NCI-H2107 treated with DMSO at 0.1 percent for 48 hours (cell line): Measurements from ENCODE around the gene SLC17A5.
"Not testable (repeated sequence)": the region's sequence is repeated elsewhere in the genome, so short reads cannot be mapped to it uniquely, and the experiment has no call there.

Source experiments
- DNase-seq: peaks from one replicate; lab custom pipeline; 2025; ENCODE audit not compliant: unreplicated experiment; lab: John Stamatoyannopoulos, UW

SLC17A5 gene

DNA sequence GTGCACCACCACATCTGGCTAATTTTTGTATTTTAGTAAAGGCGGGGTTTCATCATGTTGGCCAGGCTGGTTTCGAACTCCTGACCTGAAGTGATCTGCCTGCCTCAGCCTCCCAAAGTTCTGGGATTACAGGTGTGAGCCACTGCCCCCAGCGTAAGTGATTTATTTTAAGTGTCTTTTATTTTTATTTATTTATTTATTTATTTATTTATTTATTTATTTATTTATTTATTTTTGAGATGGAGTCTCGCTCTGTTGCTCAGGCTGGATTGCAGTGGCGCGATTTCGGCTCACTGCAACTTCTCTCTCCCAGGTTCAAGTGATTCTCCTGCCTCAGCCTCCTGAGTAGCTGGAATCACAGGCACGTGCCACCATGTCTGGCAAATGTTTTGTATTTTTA, 30.3 kb downstream of the SLC17A5 start:
- not testable (repeated sequence) for DNase-seq

DNA sequence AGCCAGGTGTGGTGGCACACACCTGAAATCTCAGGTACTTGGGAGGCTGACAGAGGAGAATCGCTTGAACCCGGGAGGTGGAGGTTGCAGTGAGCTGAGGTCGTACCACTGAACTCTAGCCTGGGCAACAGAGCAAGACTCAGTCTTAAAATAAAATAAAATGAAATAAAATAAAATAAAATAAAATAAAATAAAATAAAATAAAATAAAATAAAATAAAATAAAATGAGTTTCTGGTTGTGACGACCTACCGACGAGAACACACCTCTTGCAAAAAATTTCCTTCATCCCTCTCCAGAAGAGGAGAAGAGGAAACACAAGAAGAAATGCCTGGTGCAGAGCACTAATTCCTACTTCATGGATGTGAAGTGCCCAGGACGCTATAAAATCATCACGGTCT, 35.7 kb downstream of the SLC17A5 start:
- DNase-seq: not testable (repeated sequence)

DNA sequence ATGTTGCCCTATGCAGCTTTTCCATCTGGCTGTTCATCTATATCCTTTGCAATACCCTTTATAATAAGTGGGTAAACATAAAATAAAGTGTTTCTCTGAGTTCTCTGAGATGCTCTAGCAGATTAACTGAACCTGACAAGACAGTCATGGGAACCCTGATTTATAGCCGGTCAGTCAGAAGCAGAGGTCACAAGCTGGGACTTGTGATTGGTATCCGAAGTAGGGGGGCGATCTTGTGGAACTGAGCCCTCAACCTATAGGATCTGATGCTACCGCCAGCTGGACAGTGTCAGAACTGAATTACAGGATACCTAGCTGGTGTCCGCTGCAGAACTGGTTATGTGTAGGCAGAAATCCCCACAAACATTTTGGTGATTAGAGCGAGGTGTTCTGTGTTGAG, 39.0 kb downstream of the SLC17A5 start:
- DNase-seq: no peak

DNA sequence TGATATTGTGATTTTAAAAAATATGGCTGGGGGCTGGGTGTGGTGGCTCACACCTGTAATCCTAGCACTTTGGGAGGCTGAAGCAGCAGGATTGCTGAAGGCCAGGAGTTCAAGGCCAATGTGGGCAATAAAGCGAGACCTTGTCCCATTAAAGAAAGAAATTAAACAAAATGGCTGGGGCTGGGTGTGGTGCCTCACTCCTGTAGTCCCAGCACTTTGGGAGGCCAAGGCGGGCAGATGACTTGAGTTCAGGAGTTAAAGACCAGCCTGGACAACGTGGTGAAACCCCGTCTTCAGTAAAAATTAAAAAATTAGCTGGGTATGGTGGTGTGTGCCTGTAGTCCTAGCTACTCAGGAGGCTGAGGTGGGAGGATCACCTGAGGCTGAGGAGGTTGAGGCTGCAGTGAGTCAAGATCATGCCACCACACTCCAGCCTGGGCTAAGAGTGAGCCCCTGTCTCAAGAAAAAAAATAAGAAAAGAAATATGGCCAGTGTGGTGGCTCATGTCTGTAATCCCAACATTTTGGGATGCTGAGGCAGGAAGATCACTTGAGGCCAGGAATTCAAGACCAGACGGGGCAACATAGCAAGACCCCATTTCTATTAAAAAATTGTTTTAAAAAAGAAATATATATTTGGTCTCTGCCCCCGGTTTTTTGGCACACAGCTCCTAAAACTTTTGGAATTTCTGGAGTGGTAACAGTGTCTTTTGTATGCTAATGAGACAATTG, 39.8 kb downstream of the SLC17A5 start:
- DNase-seq: no peak

DNA sequence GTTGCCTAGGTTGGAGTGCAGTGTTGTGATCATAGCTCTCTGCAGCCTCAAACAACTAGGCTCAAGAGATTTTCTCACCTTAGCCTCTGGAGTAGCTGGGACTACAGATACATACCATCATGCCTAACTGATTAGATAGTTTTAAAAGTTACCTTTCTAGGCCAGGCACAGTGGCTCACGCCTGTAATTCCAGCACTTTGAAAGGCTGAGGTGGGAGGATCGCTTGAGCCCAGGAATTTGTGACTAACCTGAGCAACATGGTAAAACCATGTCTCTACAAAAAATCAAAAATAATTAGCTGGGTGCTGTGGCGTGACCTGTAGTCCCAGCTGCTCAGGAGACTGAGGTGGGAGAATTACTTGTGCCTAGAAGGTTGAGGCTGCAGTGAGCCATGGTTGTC, 41.2 kb downstream of the SLC17A5 start:
- DNase-seq: no peak

DNA sequence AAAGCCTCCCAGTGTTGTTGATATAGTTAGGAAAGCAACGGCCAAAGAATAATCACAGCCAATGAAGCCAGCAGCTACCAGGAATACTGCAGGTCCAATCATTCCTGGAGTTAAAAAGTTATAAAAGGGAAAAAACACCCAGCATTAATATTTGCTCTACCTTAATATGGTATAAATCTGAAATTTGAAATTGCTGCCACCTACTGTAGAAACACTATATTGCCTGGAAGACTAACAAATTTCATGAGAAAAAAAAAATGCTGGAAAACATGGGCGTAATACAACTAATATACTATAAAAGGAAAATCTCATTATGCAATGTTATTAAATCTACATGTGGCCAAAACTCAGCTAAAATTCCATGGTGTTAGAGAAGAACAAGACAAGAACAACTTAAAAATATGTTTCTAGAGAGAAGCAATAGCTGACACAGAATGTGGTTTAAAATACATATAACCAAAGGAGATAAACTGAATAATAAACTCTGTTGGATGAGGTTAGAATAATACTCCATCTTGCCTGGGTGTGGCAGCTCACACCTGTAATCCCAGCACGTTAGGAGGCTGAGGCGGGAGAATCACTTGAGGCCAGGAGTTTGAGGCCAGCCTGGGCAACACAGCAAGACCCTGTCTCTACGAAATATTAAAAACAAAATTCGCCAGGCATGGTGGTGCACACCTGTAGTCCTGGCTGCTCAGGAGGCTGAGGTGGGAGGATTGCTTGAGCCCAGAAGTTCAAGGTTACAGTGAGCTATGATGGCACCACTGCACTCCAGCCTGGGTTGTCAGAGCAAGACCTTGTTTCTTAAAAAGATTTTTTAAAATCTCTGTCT, 43.1 kb downstream of the SLC17A5 start:
- peak; percentile 1 for DNase-seq

DNA sequence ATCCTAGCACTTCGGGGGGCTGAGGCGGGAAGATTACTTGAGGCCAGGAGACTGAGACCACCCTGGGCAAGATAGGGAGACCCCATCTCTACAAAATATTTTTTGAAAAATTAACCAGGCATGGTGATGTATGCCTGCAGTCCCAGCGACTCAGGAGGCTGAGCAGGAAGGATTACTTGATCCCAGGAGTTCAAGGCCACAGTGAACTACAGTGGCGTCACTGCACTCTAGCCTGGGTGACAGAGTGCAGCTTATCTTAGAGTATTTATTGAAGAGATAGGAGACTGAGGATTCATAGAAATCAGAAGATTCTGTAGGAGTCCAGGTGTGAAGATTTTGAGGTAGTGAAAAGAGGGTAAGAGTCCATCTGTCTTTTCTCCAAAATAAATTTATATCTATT, 45.0 kb downstream of the SLC17A5 start:
- no peak for DNase-seq

DNA sequence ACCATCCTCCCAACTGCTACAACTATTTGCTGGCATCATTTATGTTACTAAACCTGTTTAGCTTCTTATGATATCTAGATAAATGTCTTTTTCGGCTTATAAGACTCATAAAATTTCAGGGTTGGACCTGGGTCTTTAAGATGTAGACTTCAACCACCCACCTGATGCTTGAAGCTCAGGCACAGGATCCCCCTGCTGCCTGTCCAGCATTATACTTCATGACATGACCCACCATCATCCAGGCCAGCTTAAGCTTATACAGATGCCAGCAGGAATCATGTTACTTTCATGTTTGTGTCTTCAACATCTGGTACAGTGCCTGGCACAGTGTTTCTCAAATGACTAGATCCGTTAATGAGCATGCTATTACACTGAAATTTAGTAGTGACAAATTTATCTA, 47.4 kb downstream of the SLC17A5 start:
- DNase-seq: no peak

DNA sequence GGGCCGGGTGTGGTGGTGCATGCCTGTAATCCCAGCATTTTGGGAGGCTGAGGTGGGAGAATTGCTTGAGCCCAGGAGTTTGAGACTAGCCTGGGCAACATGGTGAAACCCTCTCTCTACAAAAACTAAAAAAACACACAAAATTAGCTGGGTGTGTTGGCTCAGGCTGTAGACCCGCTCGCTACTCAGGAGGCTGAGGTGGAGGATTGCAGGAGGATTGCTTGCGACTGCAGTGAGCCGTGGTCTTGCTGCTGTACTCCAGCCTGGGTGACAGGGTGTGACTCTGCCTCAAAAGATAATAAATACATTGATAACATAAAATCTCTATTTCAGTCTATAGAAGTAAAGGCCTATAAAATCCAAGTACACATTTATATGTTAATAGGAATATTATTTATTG, 49.3 kb downstream of the SLC17A5 start:
- no peak for DNase-seq

DNA sequence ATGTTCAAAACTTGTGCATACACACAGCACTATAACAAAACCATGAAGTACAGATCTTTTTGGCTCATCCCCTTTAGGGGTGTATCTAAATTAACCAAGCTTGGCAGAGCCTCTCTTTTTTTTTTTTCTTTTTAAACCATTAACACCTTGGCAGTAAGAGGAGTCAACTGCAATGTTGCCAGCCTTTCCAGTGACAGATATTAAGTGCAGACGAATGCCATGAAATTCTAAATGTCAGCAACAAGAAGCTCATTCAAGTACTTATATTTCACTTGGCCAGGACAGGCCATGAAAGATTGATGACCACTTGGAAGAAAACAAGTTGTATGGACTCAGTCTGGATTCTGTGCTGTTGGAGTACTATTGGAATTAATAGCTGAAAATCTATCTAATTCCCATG, 49.8 kb downstream of the SLC17A5 start:
- no peak for DNase-seq

DNA sequence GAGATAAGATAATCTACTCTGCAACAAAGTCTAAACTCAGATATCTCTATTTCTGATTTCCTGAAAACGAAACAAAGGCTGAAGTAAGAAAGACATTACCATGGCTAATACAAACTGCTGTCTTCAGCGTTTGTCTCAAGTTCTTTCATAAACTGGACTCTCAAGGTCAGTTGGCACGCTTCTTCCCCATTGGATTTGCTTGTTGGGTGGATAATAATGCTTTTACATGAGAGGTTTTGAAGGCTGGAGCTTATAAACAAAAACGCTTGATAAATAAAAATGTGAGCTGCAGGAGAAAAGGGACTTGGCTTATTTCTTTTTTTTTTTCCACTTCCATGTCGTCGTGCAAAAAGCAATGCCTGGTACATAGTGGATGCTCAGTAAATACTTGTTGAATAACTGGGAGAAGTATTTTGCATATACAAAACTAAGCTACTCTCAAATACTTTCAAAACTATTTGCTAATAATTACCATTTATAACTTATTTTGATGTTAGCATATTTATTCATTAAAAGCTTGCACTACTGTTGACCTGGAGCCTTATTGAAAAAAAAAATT, 67.3 kb downstream of the SLC17A5 start:
- no peak for DNase-seq

DNA sequence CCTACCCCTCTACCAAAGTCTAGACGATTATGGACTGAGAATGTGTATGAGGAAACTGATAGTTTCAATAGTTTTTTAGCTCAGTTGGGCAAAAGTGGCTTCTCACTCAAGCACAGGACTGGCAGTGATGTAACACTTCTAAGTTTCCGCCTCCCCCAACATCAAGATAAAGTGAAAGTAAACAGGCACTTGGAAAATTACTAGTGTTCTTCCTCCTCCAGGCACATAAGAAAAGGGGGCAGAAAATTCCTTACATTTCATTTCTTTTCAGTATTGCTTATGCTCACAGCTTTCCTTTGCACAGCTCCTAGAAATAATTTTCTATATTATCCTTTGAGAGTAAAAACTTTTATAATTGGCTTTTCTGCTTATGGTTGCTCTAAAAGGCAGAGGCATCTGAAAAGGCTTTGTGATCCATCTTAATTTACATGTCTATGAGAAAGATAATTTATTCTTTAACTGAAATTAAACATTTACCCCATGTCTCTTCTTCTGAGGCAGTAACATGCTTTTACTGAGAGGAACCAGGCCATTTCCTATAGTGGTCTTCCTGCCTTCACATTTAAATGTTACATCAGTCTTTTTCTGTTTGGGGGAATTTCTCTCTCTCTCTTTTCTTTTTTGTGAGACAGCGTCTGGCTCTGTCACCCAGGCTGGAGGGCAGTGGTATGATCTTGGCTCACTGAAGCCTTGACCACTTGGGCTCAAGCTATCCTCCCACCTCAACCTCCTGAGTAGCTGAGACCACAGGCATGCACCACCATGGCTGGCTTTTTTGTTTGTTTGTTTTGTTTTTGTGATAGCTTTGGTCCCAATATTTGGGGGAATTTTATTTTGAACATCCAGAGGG, 68.0 kb downstream of the SLC17A5 start:
- DNase-seq: peak; percentile 31

DNA sequence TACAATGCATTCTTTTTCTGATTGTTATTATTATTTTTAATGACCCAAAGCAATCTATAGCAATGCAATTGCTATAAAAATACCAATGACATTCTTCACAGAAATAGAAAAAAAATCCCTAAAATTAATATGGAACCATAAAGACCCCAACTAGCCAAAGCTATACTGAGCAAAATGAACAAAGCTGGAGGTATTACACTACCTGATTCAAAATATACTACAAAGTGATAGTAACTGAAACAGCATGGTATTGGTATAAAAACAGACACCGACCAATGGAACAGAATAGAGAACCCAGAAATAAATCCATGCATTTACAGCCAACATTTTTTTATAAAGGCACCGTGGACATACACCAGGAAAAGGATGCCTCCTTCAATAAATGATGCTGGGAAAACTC, 72.5 kb downstream of the SLC17A5 start:
- no peak for DNase-seq

DNA sequence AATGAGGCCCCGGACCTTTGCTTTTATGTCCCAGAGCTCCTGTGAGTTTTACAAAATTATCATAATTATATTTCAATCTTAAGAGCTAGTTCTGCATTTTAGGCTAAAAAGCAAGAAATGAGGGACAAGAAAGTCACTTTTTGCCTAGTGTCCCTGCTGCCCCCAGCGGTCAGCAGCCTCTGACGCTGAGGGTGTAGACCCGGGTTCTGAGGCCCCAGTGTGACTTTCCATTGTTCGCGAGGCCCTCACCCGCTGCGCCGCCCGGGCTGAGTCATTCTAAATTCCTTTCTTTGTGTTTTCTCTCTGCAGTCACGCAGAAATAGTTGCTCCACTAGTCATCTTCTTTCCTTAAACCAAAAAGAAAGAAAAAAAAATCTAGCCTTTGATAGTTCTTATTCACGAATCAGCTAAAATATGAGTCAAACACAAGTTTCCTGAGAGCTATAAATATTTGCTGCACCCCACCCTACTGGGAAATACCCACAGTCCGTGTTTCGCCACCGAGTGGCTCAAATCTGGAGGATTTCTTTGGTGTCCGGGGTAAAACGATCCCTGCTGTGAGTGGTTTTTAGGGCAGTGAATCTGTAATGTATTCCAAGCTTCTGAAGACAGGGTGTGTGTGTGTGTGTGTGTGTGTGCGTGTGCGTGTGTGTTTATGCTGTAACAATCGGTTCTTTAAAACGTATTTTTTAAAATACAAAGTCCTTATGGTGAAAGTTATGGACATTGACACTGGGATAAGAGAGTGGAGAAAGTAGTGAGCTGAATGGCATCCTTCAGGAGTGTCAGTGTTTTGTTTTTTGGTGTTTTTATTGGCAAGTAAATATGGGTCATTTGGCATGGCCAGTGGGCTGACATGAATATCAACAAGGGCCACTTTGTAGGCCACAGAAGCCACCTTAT, 73.3 kb downstream of the SLC17A5 start:
- DNase-seq: no peak

DNA sequence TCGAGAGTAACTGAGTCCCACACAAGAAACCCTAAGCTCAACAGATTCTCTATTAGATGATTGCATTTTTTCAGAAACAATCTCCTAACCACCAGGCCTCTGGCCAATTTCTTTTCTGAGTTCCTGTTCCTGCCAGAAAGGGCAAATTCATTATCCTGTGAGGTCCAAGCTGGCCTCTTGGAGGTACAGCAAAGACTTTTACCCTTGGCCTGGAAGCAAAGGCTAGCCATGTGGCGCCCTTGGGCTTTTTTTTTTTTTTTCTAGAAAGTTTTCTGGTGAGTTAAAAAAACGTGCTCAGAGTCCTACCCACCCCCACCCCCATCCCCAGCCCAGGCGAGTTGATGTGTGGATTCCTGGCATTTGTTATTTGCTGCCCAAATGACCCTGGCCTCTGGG, 73.9 kb downstream of the SLC17A5 start:
- DNase-seq: no peak

DNA sequence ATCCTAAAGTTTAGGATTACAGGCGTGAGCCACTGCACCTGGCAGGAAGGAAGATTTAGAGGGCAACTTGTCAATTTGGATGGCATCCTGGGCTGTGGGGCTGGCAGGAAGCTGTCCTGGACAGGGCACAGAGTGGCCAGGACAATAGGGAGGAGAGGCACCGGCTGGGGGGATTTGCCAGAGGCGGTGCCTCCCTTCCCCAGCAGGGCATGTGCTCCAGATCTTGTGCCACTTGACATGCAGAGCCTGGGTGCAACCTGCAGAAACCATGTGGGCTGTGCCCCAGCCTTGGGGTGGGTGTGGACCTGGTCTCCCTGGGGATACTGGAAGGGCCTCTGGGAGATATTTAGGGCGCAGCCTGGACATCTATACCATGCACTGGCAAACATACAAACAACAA, 74.4 kb downstream of the SLC17A5 start:
- DNase-seq: no peak

DNA sequence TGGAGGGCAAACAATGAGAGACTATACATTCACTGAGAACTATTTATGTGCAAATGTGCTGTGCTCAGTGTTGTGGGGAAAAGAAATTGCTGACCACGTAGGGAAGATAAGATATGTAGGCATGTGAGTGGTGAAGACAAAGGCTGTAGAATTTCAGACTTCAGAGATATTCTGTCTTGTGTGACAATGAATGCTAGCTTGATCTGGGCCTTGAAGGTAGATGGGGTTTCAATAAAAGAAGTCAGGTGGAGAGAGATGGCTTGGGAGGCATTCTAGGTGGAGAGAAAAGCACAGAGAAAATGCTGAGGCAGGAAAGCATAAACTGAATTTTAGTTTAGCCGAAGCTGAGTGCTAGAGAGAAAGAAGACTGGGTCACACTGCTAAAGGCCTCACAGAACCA, 76.1 kb downstream of the SLC17A5 start:
- DNase-seq: no peak

DNA sequence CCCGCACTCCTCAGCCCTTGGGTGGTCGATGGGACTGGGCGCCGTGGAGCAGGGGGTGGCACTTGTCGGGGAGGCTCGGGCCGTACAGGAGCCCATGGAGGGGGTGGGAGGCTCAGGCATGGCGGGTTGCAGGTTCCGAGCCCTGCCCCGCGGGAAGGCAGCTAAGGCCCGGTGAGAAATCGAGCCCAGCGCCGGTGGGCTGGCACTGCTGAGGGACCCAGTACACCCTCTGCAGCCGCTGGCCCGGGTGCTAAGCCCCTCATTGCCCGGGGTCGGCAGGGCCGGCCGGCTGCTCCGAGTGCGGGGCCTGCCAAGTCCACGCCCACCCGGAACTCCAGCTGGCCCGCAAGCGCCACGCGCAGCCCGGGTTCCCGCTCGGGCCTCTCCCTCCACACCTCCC, 81.3 kb downstream of the SLC17A5 start:
- DNase-seq: not testable (repeated sequence)

DNA sequence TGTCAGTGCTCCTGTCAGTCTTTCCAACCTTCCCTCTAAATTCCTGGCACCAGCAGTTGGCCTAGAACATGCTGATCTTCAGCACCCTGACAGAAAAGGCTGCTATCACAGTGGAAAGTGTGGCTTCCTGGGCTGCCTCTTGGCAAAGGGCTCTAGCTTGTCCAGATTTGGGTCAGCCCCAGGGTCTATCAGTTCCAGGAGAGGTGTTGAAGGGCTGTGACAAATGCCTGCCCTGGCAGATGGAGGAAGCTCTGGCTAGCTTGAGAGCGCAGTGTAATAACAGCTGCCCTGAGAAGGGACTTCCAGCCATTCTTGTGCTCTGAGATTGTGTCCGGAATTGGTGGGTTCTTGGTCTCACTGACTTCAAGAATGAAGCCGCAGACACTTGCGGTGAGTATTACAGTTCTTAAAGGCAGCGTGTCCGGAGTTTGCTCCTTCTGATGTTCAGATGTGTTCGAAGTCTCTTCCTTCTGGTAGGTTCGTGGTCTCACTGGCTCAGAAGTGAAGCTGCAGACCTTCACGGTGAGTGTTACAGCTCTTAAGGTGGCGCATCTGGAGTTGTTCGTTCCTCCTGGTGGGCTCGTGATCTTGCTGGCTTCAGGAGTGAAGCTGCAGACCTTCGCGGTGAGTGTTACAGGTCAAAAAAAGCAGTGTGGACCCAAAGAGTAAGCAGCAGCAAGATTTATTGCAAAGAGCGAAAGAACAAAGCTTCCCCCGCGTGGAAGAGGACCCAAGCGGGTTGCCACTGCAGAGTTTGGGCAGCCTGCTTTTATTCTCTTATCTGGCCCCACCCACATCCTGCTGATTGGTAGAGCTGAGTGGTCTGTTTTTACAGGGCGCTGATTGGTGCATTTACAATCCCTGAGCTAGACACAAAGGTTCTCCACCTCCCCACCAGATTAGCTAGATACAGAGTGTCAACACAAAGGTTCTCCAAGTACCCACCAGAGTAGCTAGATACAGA, 82.3 kb downstream of the SLC17A5 start:
- DNase-seq: not testable (repeated sequence)
